GM19193 (cell line): ENCODE data around the gene CFAP46.

ENCODE experiments used
- POLR2A ChIP-seq: IDR thresholded peaks from 4 replicates; pipeline ENCODE4 v1.6.1; 2011; ENCODE audit not compliant: insufficient read depth, insufficient read length; ENCODE audit errors: extremely low read depth

CFAP46 gene

GRCh38 chr10:132807621-132808049 is 134.7 kb downstream of the CFAP46 start:
- no peak for TF ChIP-seq POLR2A

GRCh38 chr10:132806561-132807003 is 135.8 kb downstream of the CFAP46 start:
- TF ChIP-seq POLR2A, result no peak

- TF ChIP-seq POLR2A, result no peak
These were observed 136.3 kb downstream of the CFAP46 start for GRCh38 chr10:132806110-132806509.

GRCh38 chr10:132805599-132805998 is 136.8 kb downstream of the CFAP46 start:
- TF ChIP-seq POLR2A, result no peak

GRCh38 chr10:132804785-132805426 is 137.5 kb downstream of the CFAP46 start:
- TF ChIP-seq POLR2A, result no peak

- TF ChIP-seq POLR2A, result no peak
These were observed 138.1 kb downstream of the CFAP46 start for GRCh38 chr10:132804287-132804686.

- no peak for TF ChIP-seq POLR2A
These were observed 138.8 kb downstream of the CFAP46 start for GRCh38 chr10:132803416-132804210.

GRCh38 chr10:132802694-132803320 is 139.6 kb downstream of the CFAP46 start:
- TF ChIP-seq POLR2A, result no peak

GRCh38 chr10:132802048-132802447 is 140.3 kb downstream of the CFAP46 start:
- TF ChIP-seq POLR2A, result no peak

GRCh38 chr10:132799865-132800264 is 142.5 kb downstream of the CFAP46 start:
- no peak for TF ChIP-seq POLR2A

GRCh38 chr10:132798876-132799275 is 143.5 kb downstream of the CFAP46 start:
- no peak for TF ChIP-seq POLR2A

GRCh38 chr10:132798403-132798802 is 144.0 kb downstream of the CFAP46 start:
- TF ChIP-seq POLR2A, result no peak

- TF ChIP-seq POLR2A, result no peak
These were observed 145.5 kb downstream of the CFAP46 start for GRCh38 chr10:132796846-132797245.

GRCh38 chr10:132793871-132794849 is 148.2 kb downstream of the CFAP46 start:
- TF ChIP-seq POLR2A, result no peak
